ENCODE data around the gene USP54.

Gene USP54

DNA sequence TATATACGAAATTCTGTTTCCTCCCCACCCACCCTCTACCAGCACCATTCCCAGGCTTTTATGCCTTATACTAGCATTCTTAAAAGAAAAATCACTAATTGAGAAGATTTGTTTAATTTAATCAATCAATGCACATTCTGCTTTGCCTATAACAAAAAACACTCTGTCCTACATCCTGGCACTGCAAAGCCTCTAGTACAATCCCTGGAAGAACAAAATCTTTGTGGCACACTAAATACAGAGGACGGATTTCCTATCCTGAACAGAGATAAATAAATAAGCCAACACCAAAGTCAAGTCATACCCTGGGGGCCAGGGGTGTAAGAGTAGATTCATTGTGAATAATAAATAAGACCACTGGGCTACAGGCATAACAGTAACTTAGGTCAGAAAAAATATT is 34.3 kb downstream of the USP54 start:
- TF ChIP-seq, protein P1, sequence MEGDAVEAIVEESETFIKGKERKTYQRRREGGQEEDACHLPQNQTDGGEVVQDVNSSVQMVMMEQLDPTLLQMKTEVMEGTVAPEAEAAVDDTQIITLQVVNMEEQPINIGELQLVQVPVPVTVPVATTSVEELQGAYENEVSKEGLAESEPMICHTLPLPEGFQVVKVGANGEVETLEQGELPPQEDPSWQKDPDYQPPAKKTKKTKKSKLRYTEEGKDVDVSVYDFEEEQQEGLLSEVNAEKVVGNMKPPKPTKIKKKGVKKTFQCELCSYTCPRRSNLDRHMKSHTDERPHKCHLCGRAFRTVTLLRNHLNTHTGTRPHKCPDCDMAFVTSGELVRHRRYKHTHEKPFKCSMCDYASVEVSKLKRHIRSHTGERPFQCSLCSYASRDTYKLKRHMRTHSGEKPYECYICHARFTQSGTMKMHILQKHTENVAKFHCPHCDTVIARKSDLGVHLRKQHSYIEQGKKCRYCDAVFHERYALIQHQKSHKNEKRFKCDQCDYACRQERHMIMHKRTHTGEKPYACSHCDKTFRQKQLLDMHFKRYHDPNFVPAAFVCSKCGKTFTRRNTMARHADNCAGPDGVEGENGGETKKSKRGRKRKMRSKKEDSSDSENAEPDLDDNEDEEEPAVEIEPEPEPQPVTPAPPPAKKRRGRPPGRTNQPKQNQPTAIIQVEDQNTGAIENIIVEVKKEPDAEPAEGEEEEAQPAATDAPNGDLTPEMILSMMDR (IDR thresholded peaks at IDR 0.05) = no peak
- Histone ChIP-seq H2AFZ (no peak overlapping the region), H3K4me2 (ENCODE audit: low read length) (no peak overlapping the region), H3K36me3 (ENCODE audit: control insufficient read depth, insufficient read depth, low read length) (no peaks in the 10 kb centered on the region), H3K9me3 (ENCODE audit: control insufficient read depth, low read length) (no peaks in the 10 kb centered on the region), H3K9ac (no peak overlapping the region), H3K4me3 (ENCODE audit: low read depth, low read length) (no peak overlapping the region), H3K79me2 (no peaks in the 10 kb centered on the region), H3K27me3 (ENCODE audit: control insufficient read depth, insufficient read depth, low read length) (no peaks in the 10 kb centered on the region), H3K4me1 (no peaks in the 10 kb centered on the region), H3K27ac (no peak overlapping the region)

DNA sequence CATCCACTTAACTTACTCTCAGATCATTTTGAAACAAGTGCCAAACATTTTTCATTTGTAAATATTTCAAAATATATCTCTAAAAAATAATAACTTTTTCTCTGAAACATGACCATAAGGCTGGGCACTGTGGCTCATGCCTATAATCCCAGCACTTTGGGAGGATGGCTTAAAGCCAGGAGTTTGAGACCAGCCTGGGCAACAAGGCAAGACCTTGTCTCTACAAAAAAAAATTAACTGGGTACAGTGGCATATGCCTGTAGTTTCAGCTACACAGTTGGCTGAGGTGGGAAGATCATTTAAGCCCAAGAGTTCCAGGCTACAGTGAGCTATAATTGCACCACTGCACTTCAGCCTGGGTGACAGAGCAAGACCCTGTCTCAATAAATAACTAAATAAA is 36.4 kb downstream of the USP54 start:
- H3K79me2 ChIP-seq = no peaks in the 10 kb centered on the region
- H3K4me2 ChIP-seq (ENCODE audit: low read length) = no peak overlapping the region
- no peak overlapping the region for H3K9ac ChIP-seq
- TF ChIP-seq, protein P1 (IDR thresholded peaks at IDR 0.05) = no peak
- H3K4me1 ChIP-seq = no peaks in the 10 kb centered on the region
- H3K36me3 ChIP-seq (ENCODE audit: control insufficient read depth, insufficient read depth, low read length) = no peaks in the 10 kb centered on the region
- no peak overlapping the region for H2AFZ ChIP-seq
- no peaks in the 10 kb centered on the region for H3K9me3 ChIP-seq (ENCODE audit: control insufficient read depth, low read length)
- H3K27me3 ChIP-seq (ENCODE audit: control insufficient read depth, insufficient read depth, low read length) = no peaks in the 10 kb centered on the region
- H3K4me3 ChIP-seq (ENCODE audit: low read depth, low read length) = no peak overlapping the region
- no peak overlapping the region for H3K27ac ChIP-seq

DNA sequence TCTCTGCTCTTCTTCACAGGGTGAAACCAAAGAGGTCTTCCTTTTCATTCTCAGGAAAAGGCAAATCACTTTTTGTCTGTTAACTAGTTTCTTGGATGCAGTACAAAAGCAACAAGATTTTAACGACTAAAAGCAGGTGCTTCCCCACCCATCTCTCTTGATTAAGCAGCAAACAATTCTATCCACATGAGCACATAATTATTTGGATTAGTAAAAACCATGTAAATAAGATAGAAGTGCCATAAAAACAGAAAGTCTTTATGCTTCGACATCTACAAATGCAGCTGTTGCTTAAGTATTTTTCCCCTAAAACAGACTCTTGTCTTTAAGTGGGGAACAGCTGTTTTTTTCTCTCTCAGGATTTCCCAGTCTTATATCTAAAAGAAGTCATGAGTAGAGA is 37.4 kb downstream of the USP54 start:
- TF ChIP-seq, protein P1 (IDR thresholded peaks at IDR 0.05) = no peak
- Histone ChIP-seq H3K27me3 (ENCODE audit: control insufficient read depth, insufficient read depth, low read length) (no peaks in the 10 kb centered on the region), H3K4me1 (no peaks in the 10 kb centered on the region), H3K9ac (no peak overlapping the region), H3K27ac (no peak overlapping the region), H3K4me3 (ENCODE audit: low read depth, low read length) (no peak overlapping the region), H3K9me3 (ENCODE audit: control insufficient read depth, low read length) (no peaks in the 10 kb centered on the region), H3K36me3 (ENCODE audit: control insufficient read depth, insufficient read depth, low read length) (no peaks in the 10 kb centered on the region), H3K79me2 (no peaks in the 10 kb centered on the region), H3K4me2 (ENCODE audit: low read length) (no peak overlapping the region), H2AFZ (no peak overlapping the region)

- Histone ChIP-seq H3K9ac (no peak overlapping the region), H2AFZ (no peak overlapping the region), H3K27ac (no peak overlapping the region), H3K27me3 (ENCODE audit: control insufficient read depth, insufficient read depth, low read length) (no peaks in the 10 kb centered on the region), H3K4me1 (no peaks in the 10 kb centered on the region), H3K79me2 (no peaks in the 10 kb centered on the region), H3K9me3 (ENCODE audit: control insufficient read depth, low read length) (no peaks in the 10 kb centered on the region), H3K4me2 (ENCODE audit: low read length) (no peak overlapping the region), H3K36me3 (ENCODE audit: control insufficient read depth, insufficient read depth, low read length) (no peaks in the 10 kb centered on the region), H3K4me3 (ENCODE audit: low read depth, low read length) (no peak overlapping the region)
- TF ChIP-seq, protein P1 (IDR thresholded peaks at IDR 0.05) = no peak
Measured at GRCh38 chr10:73552819-73553715, 38.1 kb downstream of the USP54 start.

DNA sequence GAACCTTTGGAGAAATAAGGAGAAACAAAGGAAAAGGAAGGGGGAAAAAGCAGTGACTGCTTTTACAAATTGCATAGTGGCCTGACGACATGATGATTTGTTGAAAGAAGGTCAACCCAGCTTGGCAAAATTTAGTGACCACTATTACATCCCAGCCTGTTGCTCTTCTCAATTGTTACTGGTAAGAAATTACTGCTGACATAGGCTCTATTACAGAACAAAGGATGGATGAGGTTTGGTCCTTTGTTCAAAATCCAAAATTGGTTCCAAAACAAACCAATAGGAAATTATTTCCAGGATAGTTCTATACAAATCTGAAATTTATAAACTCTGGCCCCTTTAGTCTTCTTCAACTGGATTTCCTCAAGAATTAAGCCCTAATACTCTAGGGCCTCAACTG is 39.6 kb downstream of the USP54 start:
- Histone ChIP-seq H3K79me2 (no peaks in the 10 kb centered on the region), H3K4me2 (ENCODE audit: low read length) (no peak overlapping the region), H3K27ac (no peak overlapping the region), H3K27me3 (ENCODE audit: control insufficient read depth, insufficient read depth, low read length) (no peaks in the 10 kb centered on the region), H3K9me3 (ENCODE audit: control insufficient read depth, low read length) (no peaks in the 10 kb centered on the region), H3K9ac (no peak overlapping the region), H3K4me1 (no peaks in the 10 kb centered on the region), H3K4me3 (ENCODE audit: low read depth, low read length) (no peak overlapping the region), H3K36me3 (ENCODE audit: control insufficient read depth, insufficient read depth, low read length) (no peaks in the 10 kb centered on the region), H2AFZ (no peak overlapping the region)
- TF ChIP-seq, protein P1 (IDR thresholded peaks at IDR 0.05) = no peak

All from parathyroid adenoma (tissue), 2 donors.